B cell (primary cell): ENCODE measurements around the gene CAPZA1. TPM values are rescaled to one million over a fixed set of nuclear protein-coding genes. Genes with fewer than 3 reads are reported as not detected.

Experiments used
- ATAC-seq: fragments of 200-7000 bp; cut with Tn5 transposase; one replicate; pipeline ENCODE4 v1.10.0; 2021; ENCODE audit warnings: low read depth, mild to moderate bottlenecking, moderate number of reproducible peaks, moderate library complexity
- CTCF ChIA-PET: fragments of 350-600 bp; sonication (Branson Sonifier 250); formaldehyde crosslinking; loops from one replicate; lab custom pipeline; 2021; ENCODE audit warnings: antibody characterized with exemption, inconsistent platforms; lab: Charles Lee
- POLR2A ChIA-PET: fragments of 350-600 bp; sonication (Branson Sonifier 250); formaldehyde crosslinking; loops from one replicate; lab custom pipeline; 2021; ENCODE audit warnings: antibody characterized with exemption; lab: Charles Lee
- DNase-seq: peaks from one replicate; pipeline ENCODE4 v3.0.0; 2013
- H2AFZ ChIP-seq: 2 replicates; pipeline ENCODE4 v1.6.1; 2012; ENCODE audit warnings: mild to moderate bottlenecking, low read depth, low read length; ENCODE audit not compliant: insufficient read depth, poor library complexity, severe bottlenecking
- H3K27ac ChIP-seq, 2 donors: 1 replicate in 1 of 2; 2 replicates in 1 of 2; pipeline ENCODE4 v1.5.1; 2012 to 2013; ENCODE audit warnings: low read length in 2 of 2, mild to moderate bottlenecking in 2 of 2, moderate library complexity in 1 of 2
- H3K27me3 ChIP-seq, 4 experiments: fragments of 200-600 bp in 1 of 4; sonication (generic) in 1 of 4; replicated peaks in 1 of 4; 1 replicate in 2 of 4; 2 replicates in 2 of 4; pipeline versions ENCODE4 v1.6.1 to v1.7.0; 2013 to 2016; ENCODE audit warnings: low read length in 3 of 4, mild to moderate bottlenecking in 2 of 4, mixed read lengths in 1 of 4, moderate library complexity in 1 of 4; ENCODE audit not compliant: insufficient read depth in 4 of 4, control insufficient read depth in 3 of 4; ENCODE audit errors: control extremely low read depth in 1 of 4
- H3K36me3 ChIP-seq, 2 experiments: replicated peaks in 1 of 2; 1 replicate in 1 of 2; 2 replicates in 1 of 2; pipeline versions ENCODE4 v1.6.1 to v1.7.1; 2013; ENCODE audit warnings: low read length in 1 of 2; ENCODE audit not compliant: insufficient read depth in 2 of 2, control insufficient read depth in 1 of 2; ENCODE audit errors: control extremely low read depth in 1 of 2, extremely low read depth in 1 of 2
- H3K4me1 ChIP-seq, 2 donors: fragments of 200-600 bp in 1 of 2; sonication (generic) in 1 of 2; 1 replicate in 1 of 2; 2 replicates in 1 of 2; pipeline versions ENCODE4 v1.5.1 to v1.6.1; 2013 to 2017; ENCODE audit warnings: low read length in 2 of 2; ENCODE audit not compliant: control insufficient read depth in 2 of 2, insufficient read depth in 2 of 2
- H3K4me2 ChIP-seq: replicated peaks from 2 replicates; pipeline ENCODE3; 2012; ENCODE audit warnings: mild to moderate bottlenecking, low read depth, low read length; ENCODE audit not compliant: poor library complexity, severe bottlenecking
- H3K4me3 ChIP-seq, 5 experiments: fragments of 200-600 bp in 1 of 5; sonication (generic) in 1 of 5; 1 replicate in 3 of 5; 2 replicates in 2 of 5; pipeline versions ENCODE4 v1.5.1 to v1.7.0; 2011 to 2016; ENCODE audit warnings: low read length in 4 of 5, mild to moderate bottlenecking in 4 of 5, low read depth in 2 of 5, control low read depth in 1 of 5, moderate library complexity in 1 of 5; ENCODE audit not compliant: insufficient read depth in 1 of 5; ENCODE audit errors: control extremely low read depth in 1 of 5, extremely low read depth in 1 of 5
- H3K79me2 ChIP-seq: fragments of 200-600 bp; sonication (generic); one replicate; pipeline ENCODE4 v1.6.0; 2016; ENCODE audit warnings: low read length; ENCODE audit not compliant: control insufficient read depth, insufficient read depth
- H3K9ac ChIP-seq: fragments of 200-600 bp; sonication (generic); 2 replicates; pipeline ENCODE4 v1.6.1; 2017; ENCODE audit warnings: mild to moderate bottlenecking, low read length, moderate library complexity
- H3K9me3 ChIP-seq, 3 donors: one replicate each; pipeline versions ENCODE4 v1.6.1 to v1.7.1; 2013; ENCODE audit warnings: low read length in 2 of 3; ENCODE audit not compliant: control insufficient read depth in 2 of 3, insufficient read depth in 1 of 3; ENCODE audit errors: control extremely low read depth in 1 of 3
- H4K20me1 ChIP-seq: 2 replicates; pipeline ENCODE4 v1.6.0; 2012; ENCODE audit warnings: mild to moderate bottlenecking, low read length; ENCODE audit not compliant: insufficient read depth, control insufficient read depth, poor library complexity, severe bottlenecking
- H3K27ac Mint-ChIP-seq: one replicate; pipeline ENCODE4 v1.8.0; 2021; ENCODE audit warnings: mixed read lengths
- H3K27me3 Mint-ChIP-seq: one replicate; pipeline ENCODE4 v1.8.0; 2021; ENCODE audit warnings: mixed read lengths
- H3K4me1 Mint-ChIP-seq: one replicate; pipeline ENCODE4 v1.8.0; 2021; ENCODE audit warnings: mixed read lengths
- H3K4me3 Mint-ChIP-seq: one replicate; pipeline ENCODE4 v1.8.0; 2021; ENCODE audit warnings: mixed read lengths
- H3K9me3 Mint-ChIP-seq: one replicate; pipeline ENCODE4 v1.8.0; 2022; ENCODE audit warnings: mixed read lengths; ENCODE audit not compliant: insufficient read depth
- EZH2 ChIP-seq: IDR thresholded peaks from 2 replicates; pipeline ENCODE4 v1.6.1; 2012; ENCODE audit warnings: borderline replicate concordance, low read depth, mild to moderate bottlenecking, moderate library complexity, low read length; ENCODE audit not compliant: insufficient read depth, poor library complexity, severe bottlenecking
- WGBS: methylation state at CpG from one replicate; pipeline ENCODE4 v1.1.5; 2013; ENCODE audit warnings: missing lambda C conversion rate; ENCODE audit not compliant: insufficient coverage; 5-methylcytosine and 5-hydroxymethylcytosine counted together
- intact Hi-C: fragments of 100-400 bp; cut with micrococcal nuclease; formaldehyde crosslinking; loops from one replicate; pipeline ENCODE4 v1.10.0; 2022
- polyA plus RNA-seq: library from polyadenylated mRNA; depleted of rRNA; stranded (reverse); fragments of >200 nt; gene quantifications from 2 replicates; pipeline ENCODE4 v1.2.3, GENCODE V29; 2012
- total RNA-seq, 2 donors: library from RNA; stranded (reverse); fragments of 120-200 nt in 1 of 2; gene quantifications; 1 replicate in 1 of 2; 2 replicates in 1 of 2; pipeline versions ENCODE4 v1.2.3 to v1.2.4, GENCODE V29; 2013 to 2022
- TF ChIP-seq, protein P1 (sequence below): fragments of 200-600 bp; IDR thresholded peaks from one replicate; pipeline ENCODE4 v1.8.0; 2022; ENCODE audit warnings: antibody characterized with exemption, mild to moderate bottlenecking

The CAPZA1 gene
- total and polyA plus RNA-seq, 2 donors (not counting 1 experiment from before 2014, with no cell fraction given), result 52.2 to 172 TPM

DNA sequence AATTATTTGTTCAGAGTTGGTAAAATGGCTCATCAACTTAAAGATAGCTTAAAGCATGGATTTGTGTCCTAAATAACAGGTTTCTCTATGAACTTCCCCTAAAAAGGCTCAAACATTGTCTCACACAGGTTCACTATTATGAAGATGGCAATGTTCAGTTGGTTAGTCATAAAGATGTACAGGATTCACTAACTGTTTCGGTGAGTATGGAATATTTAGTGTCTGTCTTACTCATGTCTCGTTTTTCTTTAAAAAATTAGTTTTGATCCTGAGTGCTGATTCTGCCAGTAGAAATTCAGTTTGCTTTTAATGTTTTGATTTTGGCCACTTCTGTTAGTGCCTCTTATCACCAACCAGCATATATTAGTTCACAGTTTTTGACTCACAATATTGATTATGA lies 47.3 kb downstream of the CAPZA1 start:
- no peaks in the 10 kb centered on the region for H4K20me1 ChIP-seq
- TF ChIP-seq EZH2, result no peak
- TF ChIP-seq, protein P1, sequence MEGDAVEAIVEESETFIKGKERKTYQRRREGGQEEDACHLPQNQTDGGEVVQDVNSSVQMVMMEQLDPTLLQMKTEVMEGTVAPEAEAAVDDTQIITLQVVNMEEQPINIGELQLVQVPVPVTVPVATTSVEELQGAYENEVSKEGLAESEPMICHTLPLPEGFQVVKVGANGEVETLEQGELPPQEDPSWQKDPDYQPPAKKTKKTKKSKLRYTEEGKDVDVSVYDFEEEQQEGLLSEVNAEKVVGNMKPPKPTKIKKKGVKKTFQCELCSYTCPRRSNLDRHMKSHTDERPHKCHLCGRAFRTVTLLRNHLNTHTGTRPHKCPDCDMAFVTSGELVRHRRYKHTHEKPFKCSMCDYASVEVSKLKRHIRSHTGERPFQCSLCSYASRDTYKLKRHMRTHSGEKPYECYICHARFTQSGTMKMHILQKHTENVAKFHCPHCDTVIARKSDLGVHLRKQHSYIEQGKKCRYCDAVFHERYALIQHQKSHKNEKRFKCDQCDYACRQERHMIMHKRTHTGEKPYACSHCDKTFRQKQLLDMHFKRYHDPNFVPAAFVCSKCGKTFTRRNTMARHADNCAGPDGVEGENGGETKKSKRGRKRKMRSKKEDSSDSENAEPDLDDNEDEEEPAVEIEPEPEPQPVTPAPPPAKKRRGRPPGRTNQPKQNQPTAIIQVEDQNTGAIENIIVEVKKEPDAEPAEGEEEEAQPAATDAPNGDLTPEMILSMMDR, result no peak
- ATAC-seq (no peak), DNase-seq (no peak)
- intact Hi-C loops, result no loop called here
- no peaks in the 10 kb centered on the region for H3K9me3 ChIP-seq
- Mint-ChIP-seq H3K27me3 (no peaks in the 10 kb centered on the region), H3K4me3 (no peak overlapping the region), H3K9me3 (no peaks in the 10 kb centered on the region), H3K27ac (peak overlapping the region; percentile 37), H3K4me1 (peaks cover 9% of the 10 kb centered on the region)
- peaks cover 24 to 88% of the 10 kb centered on the region in 2 experiments for H3K36me3 ChIP-seq
- 60% methylated on average over 1 of the region's 2 CpGs for WGBS
- H3K4me3 ChIP-seq, result no peak overlapping the region
- H3K4me2 ChIP-seq, result no peak overlapping the region
- POLR2A ChIA-PET, result no interaction called here
- H3K4me1 ChIP-seq, result no peaks in the 10 kb centered on the region
- H2AFZ ChIP-seq, result no peak overlapping the region
- no peaks in the 10 kb centered on the region for H3K79me2 ChIP-seq
- no peaks in the 10 kb centered on the region for H3K27me3 ChIP-seq
- H3K9ac ChIP-seq, result no peak overlapping the region
- H3K27ac ChIP-seq, result peak overlapping the region in 1 of 2 donors; percentile 5
- CTCF ChIA-PET, result no interaction called here

DNA sequence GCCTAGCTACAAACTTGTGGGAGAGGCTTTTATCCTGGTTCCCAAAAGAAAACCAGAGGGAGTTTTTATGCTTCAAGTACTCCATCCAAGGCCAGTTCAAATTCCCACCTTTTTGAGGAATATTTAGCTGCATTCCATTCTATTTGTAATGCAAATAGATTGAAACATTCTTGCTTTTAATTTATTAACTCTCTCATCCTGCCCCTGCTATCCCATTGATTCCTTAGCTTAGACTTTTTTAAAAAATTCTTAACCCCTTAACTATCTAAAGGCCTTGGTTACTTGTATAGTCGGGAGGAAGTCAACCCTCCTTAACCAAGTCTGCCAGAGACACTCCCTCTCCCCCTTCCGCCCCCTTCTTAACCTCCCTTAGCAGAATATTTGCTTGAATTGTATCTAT lies 52.4 kb downstream of the CAPZA1 start:
- H3K27me3 Mint-ChIP-seq, result no peaks in the 10 kb centered on the region
- TF ChIP-seq EZH2, result no peak
- TF ChIP-seq, protein P1, result no peak
- H2AFZ ChIP-seq, result no peak overlapping the region
- no peak overlapping the region for H3K4me3 Mint-ChIP-seq
- ChIA-PET CTCF (interaction anchor here (0.6 to 7.0 kb wide), 6 partner anchors 11 to 396 kb away, joined by 3 to 62 read pairs (median 18); partner anchors contain the start of genes PPM1J and RHOC), POLR2A (no interaction called here)
- no peak for ATAC-seq
- peaks cover 10% of the 10 kb centered on the region for H3K79me2 ChIP-seq
- H3K9me3 ChIP-seq, result no peaks in the 10 kb centered on the region
- peaks cover 25 to 29% of the 10 kb centered on the region in 2 donors for H3K4me1 ChIP-seq
- intact Hi-C loops, result loop anchor here (10.0 kb wide), 3 partner anchors 167 to 277 kb away; partner anchors contain the start of genes CTTNBP2NL and WNT2B
- H3K27ac ChIP-seq, result peak overlapping the region in 1 of 2 donors; percentile 40
- peaks cover 38% of the 10 kb centered on the region for H3K4me1 Mint-ChIP-seq
- no peak overlapping the region for H3K4me3 ChIP-seq
- peak overlapping the region; percentile 11 for H3K27ac Mint-ChIP-seq
- H3K27me3 ChIP-seq, result no peaks in the 10 kb centered on the region
- no peak for DNase-seq
- H3K9me3 Mint-ChIP-seq, result no peaks in the 10 kb centered on the region
- H3K4me2 ChIP-seq, result no peak overlapping the region
- no peak overlapping the region for H3K9ac ChIP-seq
- no CpG with 5 or more reads among the region's 2 CpGs for WGBS
- peaks cover 7 to 50% of the 10 kb centered on the region in 2 experiments for H3K36me3 ChIP-seq
- no peaks in the 10 kb centered on the region for H4K20me1 ChIP-seq
